Smooth muscle cell (in vitro differentiated cells): Measurements from ENCODE around the gene SLC16A2. TPM values are rescaled to one million over a fixed set of nuclear protein-coding genes. Genes with fewer than 3 reads are reported as not detected.

Experiments
- DNase-seq: peaks from one replicate; lab custom pipeline; 2025; ENCODE audit not compliant: unreplicated experiment; lab: John Stamatoyannopoulos, UW
- H2AFZ ChIP-seq: fragments of 200-600 bp; sonication (generic); 2 replicates; pipeline ENCODE4 v1.6.0; 2016; ENCODE audit warnings: antibody characterized with exemption, low read depth, mild to moderate bottlenecking
- H3F3A ChIP-seq: fragments of 200-600 bp; sonication (generic); 2 replicates; pipeline ENCODE4 v1.6.0; 2017; ENCODE audit warnings: antibody characterized with exemption, low read depth
- H3K27ac ChIP-seq: fragments of 200-600 bp; sonication (generic); 2 replicates; pipeline ENCODE4 v1.5.1; 2016; ENCODE audit warnings: low read depth, mild to moderate bottlenecking
- H3K27me3 ChIP-seq: fragments of 200-600 bp; sonication (generic); 2 replicates; pipeline ENCODE4 v1.6.1; 2016; ENCODE audit warnings: low read depth, mild to moderate bottlenecking
- H3K36me3 ChIP-seq: fragments of 200-600 bp; sonication (generic); 2 replicates; pipeline ENCODE4 v1.5.1; 2016; ENCODE audit warnings: low read depth
- H3K4me1 ChIP-seq: fragments of 200-600 bp; sonication (generic); 2 replicates; pipeline ENCODE4 v1.5.1; 2016; ENCODE audit warnings: low read depth
- H3K4me2 ChIP-seq: fragments of 200-600 bp; sonication (generic); 2 replicates; pipeline ENCODE4 v1.6.0; 2016; ENCODE audit warnings: mild to moderate bottlenecking
- H3K4me3 ChIP-seq: fragments of 200-600 bp; sonication (generic); 2 replicates; pipeline ENCODE4 v1.5.1; 2016; ENCODE audit warnings: mild to moderate bottlenecking
- H3K79me2 ChIP-seq: fragments of 200-600 bp; sonication (generic); 2 replicates; pipeline ENCODE4 v1.6.0; 2016; ENCODE audit warnings: low read depth, mild to moderate bottlenecking
- H3K9ac ChIP-seq: fragments of 200-600 bp; sonication (generic); 2 replicates; pipeline ENCODE4 v1.6.0; 2016; ENCODE audit warnings: low read depth
- H3K9me3 ChIP-seq: fragments of 200-600 bp; sonication (generic); replicated peaks from 2 replicates; pipeline ENCODE4 v1.5.1; 2016; ENCODE audit warnings: low read depth
- H4K20me1 ChIP-seq: fragments of 200-600 bp; sonication (generic); 2 replicates; pipeline ENCODE4 v1.6.0; 2016; ENCODE audit warnings: low read depth
- CTCF ChIP-seq: fragments of 200-600 bp; sonication (generic); IDR thresholded peaks from 2 replicates; pipeline ENCODE4 v1.5.1; 2017; ENCODE audit warnings: borderline replicate concordance, mild to moderate bottlenecking, antibody characterized with exemption; ENCODE audit not compliant: insufficient read depth, poor library complexity, severe bottlenecking
- WGBS: methylation state at CpG from one replicate; pipeline ENCODE4 v1.1.7; 2016; ENCODE audit warnings: low lambda C conversion rate; 5-methylcytosine and 5-hydroxymethylcytosine counted together
- polyA plus RNA-seq: library from polyadenylated mRNA; unstranded; fragments of >200 nt; fragmentation: Nextera tagmentation; extraction: Ambion mirVana; gene quantifications from 2 replicates; pipeline ENCODE4 v1.2.1, GENCODE V29; 2016
- total RNA-seq: library from RNA; depleted of rRNA; stranded (reverse); fragments of >200 nt; gene quantifications from 2 replicates; pipeline ENCODE4 v1.2.3, GENCODE V29; 2014

Gene SLC16A2
- total and polyA plus RNA-seq, 2 experiments from 2014 or later, result 13.4 to 17.8 TPM

- Histone ChIP-seq H3K27ac (no peak overlapping the region), H3K4me3 (no peak overlapping the region), H3K27me3 (no peaks in the 10 kb centered on the region), H3F3A (no peaks in the 10 kb centered on the region), H3K79me2 (no peaks in the 10 kb centered on the region), H2AFZ (no peak overlapping the region), H3K4me2 (no peak overlapping the region), H3K36me3 (no peaks in the 10 kb centered on the region), H3K4me1 (no peaks in the 10 kb centered on the region), H3K9me3 (no peaks in the 10 kb centered on the region), H3K9ac (no peak overlapping the region), H4K20me1 (no peaks in the 10 kb centered on the region)
- WGBS, result 76% methylated on average over 5 of the region's 5 CpGs
- TF ChIP-seq CTCF, result no peak
- no peak for DNase-seq
Observed at GRCh38 chrX:74448669-74449068, 27.4 kb downstream of the SLC16A2 start.

GRCh38 chrX:74449322-74449936 is 28.1 kb downstream of the SLC16A2 start:
- no peaks in the 10 kb centered on the region for H3K36me3 ChIP-seq
- no peak overlapping the region for H3K9ac ChIP-seq
- 61% methylated on average over 2 of the region's 2 CpGs for WGBS
- H4K20me1 ChIP-seq, result no peaks in the 10 kb centered on the region
- no peaks in the 10 kb centered on the region for H3K27me3 ChIP-seq
- H3K4me2 ChIP-seq, result no peak overlapping the region
- H3K4me1 ChIP-seq, result no peaks in the 10 kb centered on the region
- no peaks in the 10 kb centered on the region for H3F3A ChIP-seq
- H2AFZ ChIP-seq, result no peak overlapping the region
- no peak overlapping the region for H3K27ac ChIP-seq
- TF ChIP-seq CTCF, result no peak
- no peaks in the 10 kb centered on the region for H3K79me2 ChIP-seq
- DNase-seq, result no peak
- H3K9me3 ChIP-seq, result no peaks in the 10 kb centered on the region
- H3K4me3 ChIP-seq, result no peak overlapping the region

GRCh38 chrX:74449937-74450330 is 28.6 kb downstream of the SLC16A2 start:
- Histone ChIP-seq H4K20me1 (no peaks in the 10 kb centered on the region), H3K27me3 (no peaks in the 10 kb centered on the region), H3K4me2 (no peak overlapping the region), H3K9ac (peak overlapping the region; percentile 52), H3F3A (no peaks in the 10 kb centered on the region), H3K79me2 (no peaks in the 10 kb centered on the region), H3K27ac (peak overlapping the region; percentile 80), H3K9me3 (no peaks in the 10 kb centered on the region), H3K36me3 (no peaks in the 10 kb centered on the region), H3K4me1 (no peaks in the 10 kb centered on the region), H2AFZ (no peak overlapping the region), H3K4me3 (no peak overlapping the region)
- TF ChIP-seq CTCF, result no peak
- 38% methylated on average over 3 of the region's 3 CpGs for WGBS
- no peak for DNase-seq

GRCh38 chrX:74450803-74451449 is 29.6 kb downstream of the SLC16A2 start:
- H3K27me3 ChIP-seq, result no peaks in the 10 kb centered on the region
- DNase-seq, result no peak
- no peak for TF ChIP-seq CTCF
- peak overlapping the region; percentile 80 for H3K27ac ChIP-seq
- no peak overlapping the region for H3K4me3 ChIP-seq
- H3K36me3 ChIP-seq, result no peaks in the 10 kb centered on the region
- no peaks in the 10 kb centered on the region for H3K4me1 ChIP-seq
- H4K20me1 ChIP-seq, result no peaks in the 10 kb centered on the region
- H3K9ac ChIP-seq, result peak overlapping the region; percentile 52
- H2AFZ ChIP-seq, result no peak overlapping the region
- no peaks in the 10 kb centered on the region for H3K9me3 ChIP-seq
- WGBS, result 25% methylated on average over 1 of the region's 1 CpG
- H3K79me2 ChIP-seq, result no peaks in the 10 kb centered on the region
- no peaks in the 10 kb centered on the region for H3F3A ChIP-seq
- peak overlapping the region; percentile 16 for H3K4me2 ChIP-seq
